Muscle layer of duodenum (tissue), 2 donors: ENCODE measurements around the gene TBC1D2B.

Source experiments
- H3K27ac ChIP-seq: one replicate; pipeline ENCODE4 v1.7.0; 2013; ENCODE audit warnings: mild to moderate bottlenecking, low read length
- H3K27me3 ChIP-seq: one replicate; pipeline ENCODE4 v1.7.0; 2013; ENCODE audit warnings: low read depth, mild to moderate bottlenecking, control low read depth, low read length
- H3K36me3 ChIP-seq, 2 donors: one replicate each; pipeline ENCODE4 v1.7.0; 2013; ENCODE audit warnings: low read length in 2 of 2, control low read depth in 1 of 2, mild to moderate bottlenecking in 1 of 2; ENCODE audit not compliant: insufficient read depth in 2 of 2, control insufficient read depth in 1 of 2
- H3K4me1 ChIP-seq, 2 donors: one replicate each; pipeline ENCODE4 v1.7.0; 2013; ENCODE audit warnings: low read length in 2 of 2, mild to moderate bottlenecking in 2 of 2, control low read depth in 1 of 2, moderate library complexity in 1 of 2; ENCODE audit not compliant: insufficient read depth in 2 of 2, control insufficient read depth in 1 of 2
- H3K4me3 ChIP-seq, 2 donors: one replicate each; pipeline ENCODE4 v1.7.0; 2013; ENCODE audit warnings: low read length in 2 of 2, low read depth in 1 of 2, mild to moderate bottlenecking in 1 of 2
- H3K9me3 ChIP-seq, 2 donors: one replicate each; pipeline ENCODE4 v1.7.0; 2013; ENCODE audit warnings: low read length in 2 of 2, control low read depth in 1 of 2, mild to moderate bottlenecking in 1 of 2; ENCODE audit not compliant: control insufficient read depth in 1 of 2
- donor health status: healthy.

TBC1D2B gene

DNA sequence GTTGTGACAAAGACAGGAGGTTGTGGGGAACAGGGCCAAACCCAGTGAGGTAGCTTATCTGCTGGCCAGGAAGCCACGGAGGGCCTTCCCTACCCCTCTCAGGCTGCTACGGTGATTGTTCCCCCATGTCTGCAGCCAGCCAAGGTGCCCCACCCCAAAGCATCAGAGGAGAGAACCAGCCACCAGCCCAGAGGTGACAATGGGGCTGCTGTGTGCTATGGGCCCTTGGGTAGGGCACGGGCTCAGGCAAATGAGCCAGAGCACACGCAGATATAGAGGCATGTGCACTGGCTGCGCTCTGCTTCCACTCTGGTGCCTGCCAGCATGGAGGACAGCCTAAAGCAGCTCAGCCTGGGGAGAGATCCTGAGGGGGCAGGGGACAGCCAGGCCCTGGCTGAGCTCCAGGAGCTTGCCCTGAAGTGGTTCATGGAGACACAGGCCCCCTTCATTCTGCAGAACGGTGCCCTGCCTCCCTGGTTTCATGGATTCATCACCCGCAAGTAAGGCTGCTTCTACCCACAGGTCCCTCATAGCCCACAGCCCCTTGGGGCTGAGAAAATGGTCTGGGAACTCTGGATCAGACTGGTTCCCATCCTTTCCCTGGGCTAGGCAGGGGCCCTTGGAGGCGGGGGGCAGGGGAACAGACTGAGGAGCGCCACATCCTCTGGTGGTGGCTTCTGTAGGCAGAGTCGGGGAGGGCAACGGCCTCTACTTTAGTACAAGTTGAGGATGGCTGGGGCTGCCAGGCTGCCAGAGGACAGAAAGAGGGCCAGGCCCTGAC, 14.9 kb upstream of the TBC1D2B start, which contains the start of gene SH2D7:
TSS of gene SH2D7 (plus strand) at position 301 of the 781 bp plus-strand sequence. CDS start at position 325, 24 bp downstream.
- no peaks in the 10 kb centered on the region for H3K36me3 ChIP-seq
- H3K9me3 ChIP-seq, result no peaks in the 10 kb centered on the region
- no peak within 1 kb of the TSS for H3K4me3 ChIP-seq
- H3K27me3 ChIP-seq, result no peaks in the 10 kb centered on the region
- H3K4me1 ChIP-seq, result peaks cover 13 to 22% of the 10 kb centered on the region in 2 donors
- H3K27ac ChIP-seq, result no peak within 1 kb of the TSS

DNA sequence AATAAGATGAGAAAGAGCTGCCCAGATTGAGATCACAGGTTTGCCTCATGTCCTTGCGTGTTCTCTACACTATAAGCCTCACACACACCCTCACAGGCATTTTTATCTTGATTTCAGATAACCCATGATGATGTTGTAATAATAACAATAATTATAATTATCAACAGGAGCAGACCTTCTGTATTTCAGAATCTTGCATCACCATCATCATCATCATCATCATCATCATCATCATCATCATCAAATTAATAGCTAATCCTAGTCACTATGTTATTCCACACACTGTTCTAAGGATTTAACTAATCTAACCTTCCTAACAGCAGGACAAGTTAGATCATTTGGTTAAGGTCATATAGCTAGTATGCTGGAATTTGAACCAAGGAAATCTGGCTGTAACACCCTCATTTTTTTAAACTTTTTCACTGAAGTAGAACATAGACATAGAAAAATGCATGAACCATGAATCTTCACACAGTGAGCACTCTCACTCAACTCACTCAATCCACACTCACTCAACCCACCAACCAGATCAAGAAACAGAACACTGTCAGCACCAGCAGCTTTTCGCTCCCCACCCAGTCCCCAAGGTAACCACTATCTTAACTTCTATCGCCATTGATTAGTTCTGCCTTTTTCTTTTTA, 13.0 kb upstream of the TBC1D2B start:
- peaks cover 13 to 22% of the 10 kb centered on the region in 2 donors for H3K4me1 ChIP-seq
- no peak overlapping the region for H3K27ac ChIP-seq
- H3K27me3 ChIP-seq, result no peaks in the 10 kb centered on the region
- no peak overlapping the region for H3K4me3 ChIP-seq
- H3K36me3 ChIP-seq, result no peaks in the 10 kb centered on the region
- no peaks in the 10 kb centered on the region for H3K9me3 ChIP-seq

DNA sequence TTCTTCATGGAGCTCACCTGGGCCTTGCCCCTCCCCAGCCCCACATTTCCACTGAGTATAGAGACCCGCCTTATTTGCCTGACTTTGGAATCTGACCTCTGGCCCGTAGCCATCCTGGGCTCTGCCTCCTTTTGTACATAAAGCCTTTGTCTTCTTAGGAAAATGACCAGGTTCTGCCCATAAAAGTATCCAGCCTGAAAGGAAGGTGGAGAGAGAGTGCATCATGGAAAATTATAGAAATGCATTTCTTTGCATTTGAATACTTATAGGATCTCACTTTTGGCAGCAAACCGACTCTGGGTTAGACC, 11.2 kb upstream of the TBC1D2B start:
- Histone ChIP-seq H3K4me3 (no peak overlapping the region), H3K4me1 (peaks cover 16 to 17% of the 10 kb centered on the region in 2 donors), H3K27me3 (no peaks in the 10 kb centered on the region), H3K36me3 (no peaks in the 10 kb centered on the region), H3K9me3 (no peaks in the 10 kb centered on the region), H3K27ac (no peak overlapping the region)

DNA sequence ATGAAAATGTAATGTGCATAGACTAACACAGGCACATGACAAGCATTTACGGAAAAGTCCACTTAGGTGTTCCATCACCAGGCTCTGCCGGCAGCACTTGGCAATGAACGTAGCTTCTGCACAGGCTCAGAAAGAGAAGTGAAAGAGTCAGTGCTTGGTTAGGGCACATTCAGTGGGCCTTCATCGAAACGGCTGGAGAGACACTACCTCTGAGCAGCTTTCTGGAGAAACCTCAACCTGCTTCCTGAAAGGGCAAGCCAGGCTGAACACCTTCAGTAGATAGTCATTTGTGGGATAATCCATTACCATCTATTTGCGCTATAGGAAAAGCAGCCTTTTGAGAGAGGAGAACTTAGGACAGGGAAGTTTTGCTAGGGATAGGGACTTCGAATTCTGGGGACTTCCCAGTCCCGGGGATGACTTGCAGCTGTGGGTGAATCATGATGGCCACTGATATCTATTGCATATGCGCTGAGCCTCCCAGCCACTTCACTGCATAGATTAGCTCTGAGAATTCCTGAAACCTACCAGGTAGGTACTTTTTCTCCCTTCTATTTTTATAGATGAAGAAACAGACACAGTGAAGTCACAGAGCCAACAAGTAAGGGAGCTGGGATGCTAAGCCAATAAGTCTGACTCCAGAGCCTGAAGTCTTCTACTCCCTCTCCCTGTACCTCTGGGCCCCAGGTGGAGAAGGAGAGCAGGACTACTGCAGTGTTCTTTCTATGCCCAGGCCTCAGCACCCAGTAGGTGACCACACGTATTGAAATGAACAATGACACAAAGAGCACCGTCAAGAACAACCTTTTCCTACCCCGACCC, 10.7 kb upstream of the TBC1D2B start:
- Histone ChIP-seq H3K27me3 (no peaks in the 10 kb centered on the region), H3K4me3 (no peak overlapping the region), H3K9me3 (no peaks in the 10 kb centered on the region), H3K27ac (peak overlapping the region; percentile 26), H3K36me3 (no peaks in the 10 kb centered on the region), H3K4me1 (peaks cover 12 to 14% of the 10 kb centered on the region in 2 donors)

DNA sequence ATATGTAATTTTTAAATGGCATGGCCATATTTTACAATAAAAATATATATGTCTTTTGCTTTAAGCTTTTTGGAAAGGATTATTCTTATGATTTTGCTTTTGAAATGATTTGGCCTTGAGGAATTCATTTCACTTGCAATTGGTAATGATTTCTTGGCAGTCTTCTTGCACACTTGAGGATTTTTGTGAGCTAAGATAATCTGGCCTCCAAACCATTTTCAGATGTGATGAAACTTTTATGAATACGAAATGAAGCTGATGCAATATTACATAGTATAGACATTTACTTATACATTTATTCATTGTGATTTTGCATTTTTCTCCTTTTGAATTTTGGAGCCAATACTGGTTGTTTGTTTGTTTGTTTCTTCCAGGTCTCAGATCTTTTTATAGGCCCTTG, 8.4 kb upstream of the TBC1D2B start:
- H3K4me1 ChIP-seq, result peaks cover 5 to 14% of the 10 kb centered on the region in 2 donors

DNA sequence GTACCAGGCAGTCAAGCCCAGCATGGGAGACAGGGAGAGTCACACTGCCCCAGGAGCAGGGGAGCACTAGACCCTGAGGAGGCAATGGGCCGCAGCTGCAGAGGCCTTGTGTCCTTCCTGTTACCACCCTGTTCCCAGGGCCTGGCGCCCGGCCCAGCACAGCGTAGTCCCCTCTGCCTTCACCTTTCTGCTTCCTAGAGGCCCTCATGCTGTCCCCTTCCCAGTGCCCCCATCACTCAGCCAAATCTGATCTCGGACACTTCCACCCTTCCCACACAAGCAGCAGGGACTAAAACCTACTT, 6.9 kb upstream of the TBC1D2B start:
- H3K27ac ChIP-seq, result no peak overlapping the region

More for the DNA sequence above, 8.4 kb upstream of the TBC1D2B start:
- Histone ChIP-seq H3K27me3 (no peaks in the 10 kb centered on the region), H3K4me3 (no peak overlapping the region), H3K9me3 (no peaks in the 10 kb centered on the region), H3K27ac (no peak overlapping the region), H3K36me3 (no peaks in the 10 kb centered on the region)

DNA sequence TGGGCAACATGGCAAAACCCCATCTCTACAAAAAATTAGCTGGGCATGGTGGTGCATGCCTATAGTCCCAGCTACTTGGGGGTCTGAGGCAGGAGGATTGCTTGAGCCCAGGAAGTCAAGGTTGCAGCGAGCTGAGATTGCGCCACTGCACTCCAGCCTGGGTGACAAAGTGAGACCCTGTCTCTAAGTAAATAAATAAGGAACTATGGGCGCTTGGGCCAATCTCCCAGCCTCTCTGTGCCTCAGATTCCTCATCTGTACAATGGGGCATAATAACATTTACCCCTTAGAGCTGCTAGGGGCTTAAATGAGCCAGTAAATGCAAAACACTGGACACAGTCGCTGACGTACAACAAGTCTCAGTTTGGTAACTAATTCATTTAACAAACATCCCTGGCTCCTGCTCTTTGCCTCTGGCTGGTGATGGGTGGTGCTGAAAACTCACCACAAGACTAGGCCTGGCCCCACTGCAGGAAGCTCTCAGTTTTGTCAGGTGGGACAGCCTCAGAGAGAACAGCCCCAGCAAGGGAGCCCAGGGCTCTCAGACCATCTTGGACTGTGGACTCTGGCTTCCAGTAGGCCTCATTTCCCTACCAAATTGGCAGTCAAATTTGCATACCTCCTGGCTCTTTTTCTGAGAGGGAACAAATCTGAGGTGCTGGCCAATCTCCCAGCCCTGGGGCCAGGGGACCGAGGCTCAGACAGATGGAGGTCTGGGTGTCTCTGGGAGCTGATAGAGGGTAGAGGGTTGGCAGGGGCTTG, 6.4 kb upstream of the TBC1D2B start:
- H3K36me3 ChIP-seq, result no peaks in the 10 kb centered on the region
- peaks cover 5 to 14% of the 10 kb centered on the region in 2 donors for H3K4me1 ChIP-seq
- H3K27ac ChIP-seq, result no peak overlapping the region
- no peak overlapping the region for H3K4me3 ChIP-seq
- no peaks in the 10 kb centered on the region for H3K9me3 ChIP-seq
- no peaks in the 10 kb centered on the region for H3K27me3 ChIP-seq

More for the DNA sequence above, 6.9 kb upstream of the TBC1D2B start:
- no peaks in the 10 kb centered on the region for H3K27me3 ChIP-seq
- no peak overlapping the region for H3K4me3 ChIP-seq
- peaks cover 5 to 14% of the 10 kb centered on the region in 2 donors for H3K4me1 ChIP-seq
- no peaks in the 10 kb centered on the region for H3K9me3 ChIP-seq
- H3K36me3 ChIP-seq, result no peaks in the 10 kb centered on the region

DNA sequence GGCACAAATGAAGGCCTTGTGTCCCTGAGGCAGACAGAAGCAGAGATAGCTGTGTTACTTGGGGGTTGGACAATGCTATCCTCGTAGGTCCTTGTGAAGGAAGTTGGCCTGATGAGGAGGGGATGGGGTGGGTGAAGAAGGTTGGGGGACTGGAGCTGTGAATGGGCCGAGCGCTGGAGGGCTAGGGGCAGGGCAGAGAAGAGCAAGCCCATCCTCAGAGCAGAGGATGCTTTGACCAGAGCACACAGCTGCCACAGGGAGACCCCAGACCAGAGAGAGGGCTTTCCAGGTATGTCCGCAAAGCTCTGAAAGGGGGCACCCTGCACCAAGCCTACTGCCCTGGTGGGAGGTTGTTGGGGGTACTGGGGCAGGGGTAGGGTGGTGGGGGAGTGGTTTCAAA, 5.7 kb upstream of the TBC1D2B start:
- Histone ChIP-seq H3K27ac (no peak overlapping the region), H3K4me1 (peaks cover 7 to 10% of the 10 kb centered on the region in 2 donors), H3K9me3 (no peaks in the 10 kb centered on the region)

DNA sequence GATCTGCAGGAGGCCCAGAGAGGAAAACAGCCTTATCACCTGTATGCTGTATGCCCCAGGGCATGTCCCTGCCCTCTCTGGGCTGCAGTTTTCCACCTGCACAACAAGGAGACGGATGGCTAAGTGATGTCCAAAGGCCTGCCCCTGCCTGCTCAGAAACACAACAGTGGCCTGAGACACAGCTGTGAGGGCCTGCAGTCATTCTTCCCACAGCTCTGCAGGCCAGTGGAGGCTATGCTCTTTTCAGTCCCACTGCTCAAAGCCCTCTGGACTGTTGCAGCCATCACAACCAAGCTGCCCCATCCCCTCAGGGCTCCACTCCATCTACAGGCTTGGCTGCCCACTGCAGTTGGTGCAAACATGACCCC, 5.2 kb upstream of the TBC1D2B start:
- H3K4me1 ChIP-seq, result peaks cover 10 to 12% of the 10 kb centered on the region in 2 donors
- H3K9me3 ChIP-seq, result no peaks in the 10 kb centered on the region
- no peaks in the 10 kb centered on the region for H3K27me3 ChIP-seq
- no peak overlapping the region for H3K4me3 ChIP-seq
- no peak overlapping the region for H3K27ac ChIP-seq
- H3K36me3 ChIP-seq, result no peaks in the 10 kb centered on the region

More for the DNA sequence above, 5.7 kb upstream of the TBC1D2B start:
- Histone ChIP-seq H3K27me3 (no peaks in the 10 kb centered on the region), H3K36me3 (no peaks in the 10 kb centered on the region), H3K4me3 (no peak overlapping the region)

DNA sequence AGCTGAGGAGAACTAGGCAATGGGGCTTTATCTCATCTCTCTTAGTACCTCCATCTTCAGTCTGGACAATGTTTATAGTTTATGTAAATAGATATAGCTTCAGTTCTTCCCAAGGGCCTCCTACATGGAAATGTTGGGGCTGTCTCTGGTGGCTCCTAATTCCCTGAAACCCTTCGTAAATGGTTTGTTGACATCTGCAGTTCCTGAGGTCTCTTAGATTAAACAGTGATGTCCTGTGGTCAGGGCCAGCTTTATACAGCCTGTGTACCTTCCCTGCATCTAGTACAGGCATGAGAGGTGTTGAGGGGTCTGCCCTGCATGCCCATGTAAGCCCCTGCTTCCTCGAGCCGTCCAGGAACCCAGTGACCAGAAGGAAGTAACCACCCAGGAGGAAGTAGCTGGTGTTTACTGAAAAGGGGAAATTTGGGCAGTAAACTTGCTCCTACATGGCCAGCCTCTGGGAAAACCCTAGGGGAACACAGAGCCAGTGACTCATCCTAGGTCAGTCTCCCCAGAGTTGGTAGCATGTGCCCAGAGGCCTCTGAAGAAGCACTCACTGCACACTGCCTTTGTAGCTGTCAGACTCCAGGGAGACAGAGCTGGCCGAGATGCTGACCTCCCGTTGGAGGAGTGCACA, 4.7 kb upstream of the TBC1D2B start:
- Histone ChIP-seq H3K4me3 (no peak overlapping the region), H3K4me1 (peaks cover 10 to 12% of the 10 kb centered on the region in 2 donors), H3K27ac (no peak overlapping the region), H3K27me3 (no peaks in the 10 kb centered on the region), H3K36me3 (no peaks in the 10 kb centered on the region), H3K9me3 (no peaks in the 10 kb centered on the region)
